Measurements from ENCODE around the gene ABI2.

DNA sequence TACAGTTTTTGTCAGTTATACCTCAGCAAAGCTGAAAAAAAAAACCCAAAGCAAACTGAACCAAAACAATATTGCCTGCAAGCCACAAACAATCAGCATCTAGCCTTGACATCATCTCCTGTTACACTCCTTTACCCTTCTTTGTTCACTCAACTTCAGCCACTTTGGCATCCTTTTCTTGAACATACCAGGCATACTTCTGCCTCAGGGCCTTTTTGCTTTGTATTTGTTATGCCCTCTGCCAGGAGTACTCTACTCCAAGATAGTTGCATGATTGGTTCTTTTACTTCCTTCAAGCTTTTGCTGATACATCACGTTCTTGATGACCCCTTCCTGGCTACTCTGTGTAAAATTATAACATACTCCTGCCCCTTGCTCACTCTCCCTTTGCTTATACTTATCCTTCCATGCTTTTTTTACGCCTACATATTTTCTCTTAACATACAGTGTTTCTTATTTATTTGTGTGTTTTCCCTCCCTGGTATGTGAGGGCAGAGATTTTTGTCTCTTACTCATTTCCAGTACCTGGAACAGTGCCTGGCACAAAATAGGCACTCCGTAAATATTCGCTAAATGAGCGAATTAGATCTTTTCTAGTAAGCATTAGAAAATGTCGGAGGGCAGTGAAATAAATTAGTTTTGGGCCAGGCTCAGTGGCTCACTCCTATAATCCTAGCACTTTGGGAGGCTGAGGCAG, 12.7 kb downstream of the ABI2 start:
- no peak for TF ChIP-seq EZH2phosphoT487 (conservative IDR thresholded peaks at IDR 0.05; ENCODE audit: low read length)
- TF ChIP-seq, protein P1, sequence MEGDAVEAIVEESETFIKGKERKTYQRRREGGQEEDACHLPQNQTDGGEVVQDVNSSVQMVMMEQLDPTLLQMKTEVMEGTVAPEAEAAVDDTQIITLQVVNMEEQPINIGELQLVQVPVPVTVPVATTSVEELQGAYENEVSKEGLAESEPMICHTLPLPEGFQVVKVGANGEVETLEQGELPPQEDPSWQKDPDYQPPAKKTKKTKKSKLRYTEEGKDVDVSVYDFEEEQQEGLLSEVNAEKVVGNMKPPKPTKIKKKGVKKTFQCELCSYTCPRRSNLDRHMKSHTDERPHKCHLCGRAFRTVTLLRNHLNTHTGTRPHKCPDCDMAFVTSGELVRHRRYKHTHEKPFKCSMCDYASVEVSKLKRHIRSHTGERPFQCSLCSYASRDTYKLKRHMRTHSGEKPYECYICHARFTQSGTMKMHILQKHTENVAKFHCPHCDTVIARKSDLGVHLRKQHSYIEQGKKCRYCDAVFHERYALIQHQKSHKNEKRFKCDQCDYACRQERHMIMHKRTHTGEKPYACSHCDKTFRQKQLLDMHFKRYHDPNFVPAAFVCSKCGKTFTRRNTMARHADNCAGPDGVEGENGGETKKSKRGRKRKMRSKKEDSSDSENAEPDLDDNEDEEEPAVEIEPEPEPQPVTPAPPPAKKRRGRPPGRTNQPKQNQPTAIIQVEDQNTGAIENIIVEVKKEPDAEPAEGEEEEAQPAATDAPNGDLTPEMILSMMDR (IDR thresholded peaks at IDR 0.05; ENCODE audit: insufficient read depth, low read length, poor library complexity, severe bottlenecking), result no peak

Measured in SU-DHL-6 (cell line).